GM23338 (cell line): Measurements from ENCODE around the gene FBXO47.

Source experiments
- CREB1 ChIP-seq: fragments of 250-450 bp; sonication (Bioruptor Pico); IDR thresholded peaks from 2 replicates; pipeline ENCODE4 v1.5.0; 2020; ENCODE audit warnings: low read depth, mild to moderate bottlenecking, moderate library complexity
- EZH2 ChIP-seq: fragments of 200-600 bp; sonication (generic); IDR thresholded peaks from one replicate; pipeline ENCODE4 v1.8.0; 2017; ENCODE audit warnings: antibody characterized with exemption, mild to moderate bottlenecking, low read depth; ENCODE audit not compliant: unreplicated experiment
- EZH2phosphoT487 ChIP-seq: fragments of 200-600 bp; sonication (generic); IDR thresholded peaks from one replicate; pipeline ENCODE4 v1.8.1; 2018; ENCODE audit warnings: antibody characterized with exemption; ENCODE audit not compliant: unreplicated experiment
- POLR2AphosphoS5 ChIP-seq: IDR thresholded peaks from 2 replicates; pipeline ENCODE4 v1.6.1; 2016; ENCODE audit warnings: antibody characterized with exemption, low read depth
- REST ChIP-seq: IDR thresholded peaks from one replicate; pipeline ENCODE4 v1.6.1; 2018; ENCODE audit warnings: antibody characterized with exemption; ENCODE audit not compliant: unreplicated experiment
- ZNF331 ChIP-seq: fragments of 250-450 bp; sonication (Bioruptor Pico); IDR thresholded peaks from 2 replicates; pipeline ENCODE4 v1.5.0; 2020; ENCODE audit warnings: low read depth, mild to moderate bottlenecking, moderate library complexity
- TF ChIP-seq, protein P1 (sequence below), 2 experiments: fragments of 200-600 bp in 1 of 2; sonication (generic) in 1 of 2; conservative IDR thresholded peaks; 2 replicates each; pipeline versions ENCODE4 v1.5.1 to v1.6.1; 2016 to 2017; ENCODE audit warnings: antibody characterized with exemption in 2 of 2, low read depth in 2 of 2, mild to moderate bottlenecking in 2 of 2, moderate library complexity in 1 of 2
- TF ChIP-seq, protein P2 (sequence below): IDR thresholded peaks from 2 replicates; pipeline ENCODE4 v1.6.1; 2016; ENCODE audit warnings: antibody characterized with exemption

DNA sequence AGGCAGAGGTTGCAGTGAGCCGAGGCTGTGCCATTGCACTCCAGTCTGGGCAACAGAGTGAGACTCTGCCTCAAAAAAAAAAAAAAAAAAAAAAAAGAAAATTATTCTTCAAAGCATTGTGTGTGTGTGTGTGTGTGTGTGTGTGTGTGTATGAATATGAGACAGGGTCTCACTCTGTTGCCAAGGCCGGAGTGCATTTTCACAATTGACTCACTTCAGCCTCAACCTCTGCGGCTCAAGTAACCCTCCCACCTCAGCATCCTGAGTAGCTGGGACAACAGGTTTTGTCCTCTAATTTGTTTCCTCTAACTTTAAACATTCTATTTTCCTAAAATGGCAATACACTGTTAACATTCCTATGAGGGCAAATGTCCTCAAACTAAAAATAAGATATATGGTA, 7.7 kb downstream of the FBXO47 start:
- TF ChIP-seq, protein P1, sequence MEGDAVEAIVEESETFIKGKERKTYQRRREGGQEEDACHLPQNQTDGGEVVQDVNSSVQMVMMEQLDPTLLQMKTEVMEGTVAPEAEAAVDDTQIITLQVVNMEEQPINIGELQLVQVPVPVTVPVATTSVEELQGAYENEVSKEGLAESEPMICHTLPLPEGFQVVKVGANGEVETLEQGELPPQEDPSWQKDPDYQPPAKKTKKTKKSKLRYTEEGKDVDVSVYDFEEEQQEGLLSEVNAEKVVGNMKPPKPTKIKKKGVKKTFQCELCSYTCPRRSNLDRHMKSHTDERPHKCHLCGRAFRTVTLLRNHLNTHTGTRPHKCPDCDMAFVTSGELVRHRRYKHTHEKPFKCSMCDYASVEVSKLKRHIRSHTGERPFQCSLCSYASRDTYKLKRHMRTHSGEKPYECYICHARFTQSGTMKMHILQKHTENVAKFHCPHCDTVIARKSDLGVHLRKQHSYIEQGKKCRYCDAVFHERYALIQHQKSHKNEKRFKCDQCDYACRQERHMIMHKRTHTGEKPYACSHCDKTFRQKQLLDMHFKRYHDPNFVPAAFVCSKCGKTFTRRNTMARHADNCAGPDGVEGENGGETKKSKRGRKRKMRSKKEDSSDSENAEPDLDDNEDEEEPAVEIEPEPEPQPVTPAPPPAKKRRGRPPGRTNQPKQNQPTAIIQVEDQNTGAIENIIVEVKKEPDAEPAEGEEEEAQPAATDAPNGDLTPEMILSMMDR (conservative IDR thresholded peaks at IDR 0.05; ENCODE audit: low read depth in 2 of 2), result no peak
- TF ChIP-seq POLR2AphosphoS5 (no peak), EZH2 (no peak), REST (no peak), EZH2phosphoT487 (no peak), ZNF331 (CRISPR knock-in tag) (no peak), CREB1 (no peak)
- TF ChIP-seq, protein P2, sequence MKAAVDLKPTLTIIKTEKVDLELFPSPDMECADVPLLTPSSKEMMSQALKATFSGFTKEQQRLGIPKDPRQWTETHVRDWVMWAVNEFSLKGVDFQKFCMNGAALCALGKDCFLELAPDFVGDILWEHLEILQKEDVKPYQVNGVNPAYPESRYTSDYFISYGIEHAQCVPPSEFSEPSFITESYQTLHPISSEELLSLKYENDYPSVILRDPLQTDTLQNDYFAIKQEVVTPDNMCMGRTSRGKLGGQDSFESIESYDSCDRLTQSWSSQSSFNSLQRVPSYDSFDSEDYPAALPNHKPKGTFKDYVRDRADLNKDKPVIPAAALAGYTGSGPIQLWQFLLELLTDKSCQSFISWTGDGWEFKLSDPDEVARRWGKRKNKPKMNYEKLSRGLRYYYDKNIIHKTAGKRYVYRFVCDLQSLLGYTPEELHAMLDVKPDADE, result no peak
